A549 (cell line): ENCODE measurements around the gene DGKD. TPM values are rescaled to one million over a fixed set of nuclear protein-coding genes. Genes with fewer than 3 reads are reported as not detected.

Experiments
- ATAC-seq, 2 experiments: fragments of 200-7000 bp in 1 of 2; fragments of >200 bp in 1 of 2; cut with Nextera tagmentation in 1 of 2; cut with Tn5 transposase in 1 of 2; 3 replicates each; pipeline versions ENCODE4 v1.8.0 to v1.9.1; 2018 to 2020; ENCODE audit warnings: mild to moderate bottlenecking in 1 of 2, moderate library complexity in 1 of 2
- CTCF ChIA-PET: fragments of 300-600 bp; sonication (Branson Sonifier 250); formaldehyde crosslinking; extraction: SDS; loops from one replicate; lab custom pipeline; 2021; ENCODE audit warnings: antibody characterized with exemption, inconsistent platforms; lab: Yijun Ruan, JAX
- POLR2A ChIA-PET: fragments of 350-600 bp; formaldehyde crosslinking; extraction: SDS; loops from one replicate; lab custom pipeline; 2021; ENCODE audit warnings: antibody characterized with exemption, inconsistent platforms; lab: Yijun Ruan, JAX
- DNase-seq, 2 experiments: peaks; one replicate each; pipeline versions ENCODE4 v3.0.0 to v3.0.0-alpha.2; 2011 to 2016; ENCODE audit warnings: low read depth in 1 of 2, low spot score in 1 of 2
- FAIRE-seq: peaks from 2 replicates; lab custom pipeline; 2011; peaks lifted over from hg19 to GRCh38; lab: Jason Lieb, UNC
- H3K27ac ChIP-seq, 2 experiments: fragments of >200 bp; sonication (Bioruptor Twin); formaldehyde crosslinking; 3 replicates each; pipeline ENCODE4 v1.5.1; 2016 to 2017
- H3K4me1 ChIP-seq: fragments of >200 bp; sonication (Bioruptor Twin); formaldehyde crosslinking; 3 replicates; pipeline ENCODE4 v1.6.1; 2016
- H3K4me2 ChIP-seq: fragments of >200 bp; sonication (Bioruptor Twin); formaldehyde crosslinking; 3 replicates; pipeline ENCODE4 v1.6.1; 2016
- H3K4me3 ChIP-seq: fragments of >200 bp; sonication (Bioruptor Twin); formaldehyde crosslinking; 3 replicates; pipeline ENCODE4 v1.5.1; 2016
- H3K9me3 ChIP-seq: fragments of >200 bp; sonication (Bioruptor Twin); formaldehyde crosslinking; 3 replicates; pipeline ENCODE4 v1.6.1; 2016
- BHLHE40 ChIP-seq: IDR thresholded peaks from 2 replicates; pipeline ENCODE4 v1.6.1; 2012; ENCODE audit warnings: low read depth, low read length, inconsistent platforms
- CHD2 ChIP-seq: fragments of 150-350 bp; IDR thresholded peaks from 2 replicates; pipeline ENCODE4 v1.6.1; 2014; ENCODE audit warnings: low read length; ENCODE audit not compliant: partially characterized antibody
- CHD4 ChIP-seq: fragments of 200-600 bp; sonication (generic); IDR thresholded peaks from 2 replicates; pipeline ENCODE4 v1.6.1; 2016; ENCODE audit warnings: antibody characterized with exemption, mild to moderate bottlenecking, borderline replicate concordance
- EHF ChIP-seq: fragments of 250-450 bp; sonication (Bioruptor Pico); IDR thresholded peaks from 2 replicates; pipeline ENCODE4 v1.5.0; 2020; ENCODE audit warnings: mild to moderate bottlenecking
- EHMT2 ChIP-seq: fragments of 200-600 bp; sonication (generic); IDR thresholded peaks from 2 replicates; pipeline ENCODE4 v1.6.1; 2016; ENCODE audit warnings: antibody characterized with exemption, low read depth, mild to moderate bottlenecking, moderate library complexity
- EP300 ChIP-seq, 2 experiments: fragments of >200 bp; sonication (Bioruptor Twin); formaldehyde crosslinking; IDR thresholded peaks; 2 replicates in 1 of 2; 3 replicates in 1 of 2; pipeline ENCODE4 v1.6.1; 2016 to 2017
- FOSB ChIP-seq: fragments of 250-450 bp; sonication (Bioruptor Pico); IDR thresholded peaks from 2 replicates; pipeline ENCODE4 v1.5.0; 2020; ENCODE audit warnings: mild to moderate bottlenecking, moderate library complexity
- FOXS1 ChIP-seq: fragments of 250-450 bp; sonication (Bioruptor Pico); IDR thresholded peaks from 2 replicates; pipeline ENCODE4 v1.5.0; 2020; ENCODE audit warnings: mild to moderate bottlenecking, moderate library complexity
- GATA3 ChIP-seq: IDR thresholded peaks from 2 replicates; pipeline ENCODE4 v1.6.1; 2012; ENCODE audit warnings: borderline replicate concordance
- HDAC2 ChIP-seq: fragments of 200-600 bp; sonication (generic); IDR thresholded peaks from 2 replicates; pipeline ENCODE4 v1.6.1; 2016
- HEYL ChIP-seq: fragments of 250-450 bp; sonication (Bioruptor Pico); IDR thresholded peaks from 2 replicates; pipeline ENCODE4 v1.8.0; 2021; ENCODE audit warnings: mild to moderate bottlenecking, moderate library complexity
- HOXA7 ChIP-seq: fragments of 250-450 bp; sonication (Bioruptor Pico); IDR thresholded peaks from 2 replicates; pipeline ENCODE4 v1.5.0; 2020; ENCODE audit warnings: mild to moderate bottlenecking, moderate library complexity
- HOXB13 ChIP-seq: fragments of 250-450 bp; sonication (Bioruptor Pico); IDR thresholded peaks from 2 replicates; pipeline ENCODE4 v1.5.0; 2020; ENCODE audit warnings: low read depth, mild to moderate bottlenecking, moderate library complexity
- JUN ChIP-seq, 2 experiments: fragments of >200 bp; sonication (Bioruptor Twin); formaldehyde crosslinking; IDR thresholded peaks; 2 replicates in 1 of 2; 3 replicates in 1 of 2; pipeline ENCODE4 v1.6.1; 2016 to 2017
- JUNB ChIP-seq: fragments of >200 bp; sonication (Bioruptor Twin); formaldehyde crosslinking; IDR thresholded peaks from 2 replicates; pipeline ENCODE4 v1.6.1; 2016
- KDM1A ChIP-seq: fragments of 200-600 bp; sonication (generic); IDR thresholded peaks from 2 replicates; pipeline ENCODE4 v1.6.1; 2016; ENCODE audit warnings: low read depth, mild to moderate bottlenecking
- KDM5A ChIP-seq: fragments of 200-600 bp; sonication (generic); IDR thresholded peaks from 2 replicates; pipeline ENCODE4 v1.6.1; 2016; ENCODE audit warnings: antibody characterized with exemption, mild to moderate bottlenecking
- MAZ ChIP-seq: fragments of 150-350 bp; IDR thresholded peaks from 2 replicates; pipeline ENCODE4 v1.6.1; 2014; ENCODE audit warnings: antibody characterized with exemption, low read depth, low read length, borderline replicate concordance
- MYC ChIP-seq: IDR thresholded peaks from 2 replicates; pipeline ENCODE4 v1.6.1; 2012; ENCODE audit warnings: mild to moderate bottlenecking, inconsistent platforms, low read length, improper control_type of control experiment, borderline replicate concordance
- NR3C1 ChIP-seq: fragments of >200 bp; sonication (Bioruptor Twin); formaldehyde crosslinking; IDR thresholded peaks from 3 replicates; pipeline ENCODE4 v1.6.1; 2017
- POLR2AphosphoS2 ChIP-seq: conservative IDR thresholded peaks from 2 replicates; pipeline ENCODE4 v1.6.1; 2012; ENCODE audit warnings: low read length, improper control_type of control experiment, inconsistent platforms
- RCOR1 ChIP-seq: fragments of 150-350 bp; IDR thresholded peaks from 2 replicates; pipeline ENCODE4 v1.6.1; 2014; ENCODE audit warnings: antibody characterized with exemption, low read length, low read depth
- RFX5 ChIP-seq: fragments of 450-650 bp; IDR thresholded peaks from 2 replicates; pipeline ENCODE4 v1.7.1; 2014; ENCODE audit warnings: antibody characterized with exemption, mild to moderate bottlenecking, moderate library complexity
- SMC3 ChIP-seq: fragments of >200 bp; sonication (Bioruptor Twin); formaldehyde crosslinking; IDR thresholded peaks from 3 replicates; pipeline ENCODE4 v1.6.1; 2018; ENCODE audit warnings: inconsistent platforms
- SREBF2 ChIP-seq: fragments of 450-650 bp; IDR thresholded peaks from 2 replicates; pipeline ENCODE4 v1.6.1; 2014; ENCODE audit warnings: mild to moderate bottlenecking, moderate library complexity
- TFCP2L1 ChIP-seq: fragments of 250-450 bp; sonication (Bioruptor Pico); IDR thresholded peaks from 2 replicates; pipeline ENCODE4 v1.5.0; 2021; ENCODE audit warnings: mild to moderate bottlenecking
- TP53 ChIP-seq: fragments of 250-450 bp; sonication (Bioruptor Pico); IDR thresholded peaks from 2 replicates; pipeline ENCODE4 v1.5.0; 2021; ENCODE audit warnings: mild to moderate bottlenecking, moderate library complexity
- ZC3H11A ChIP-seq: fragments of 450-650 bp; IDR thresholded peaks from 2 replicates; pipeline ENCODE4 v1.6.1; 2014; ENCODE audit warnings: antibody characterized with exemption, mild to moderate bottlenecking
- ZFP36 ChIP-seq: fragments of 450-650 bp; IDR thresholded peaks from 2 replicates; pipeline ENCODE4 v1.6.1; 2014; ENCODE audit warnings: borderline replicate concordance; ENCODE audit not compliant: partially characterized antibody
- ZNF302 ChIP-seq: fragments of 250-450 bp; sonication (Bioruptor Pico); IDR thresholded peaks from 2 replicates; pipeline ENCODE4 v1.9.0; 2021; ENCODE audit warnings: inconsistent platforms, mild to moderate bottlenecking, moderate library complexity
- WGBS: methylation state at CpG from one replicate; pipeline ENCODE4 v1.1.6; 2017; ENCODE audit errors: missing lambda C conversion rate; 5-methylcytosine and 5-hydroxymethylcytosine counted together
- polyA plus RNA-seq, 4 experiments: library from polyadenylated mRNA; depleted of rRNA in 3 of 4; stranded (reverse); fragments of >200 nt; fragmentation: RNase III in 1 of 4; extraction: RNeasy Plus Mini Kit Qiagen cat#74134 plus additional on column Dnase treatment in 1 of 4; gene quantifications; 2 replicates in 3 of 4; 3 replicates in 1 of 4; pipeline ENCODE4 v1.2.3, GENCODE V29; 2011 to 2017
- TF ChIP-seq, protein P1 (sequence below): fragments of >200 bp; sonication (Bioruptor Twin); formaldehyde crosslinking; IDR thresholded peaks from 3 replicates; pipeline ENCODE4 v1.5.1; 2016
- TF ChIP-seq, protein P2 (sequence below): fragments of >200 bp; sonication (Bioruptor Twin); formaldehyde crosslinking; IDR thresholded peaks from 3 replicates; pipeline ENCODE4 v1.6.1; 2016
- TF ChIP-seq, protein P3 (sequence below): IDR thresholded peaks from 2 replicates; pipeline ENCODE4 v1.6.1; 2012
- TF ChIP-seq, protein P4 (sequence below): fragments of 250-450 bp; sonication (Bioruptor Pico); IDR thresholded peaks from 2 replicates; pipeline ENCODE4 v1.5.0; 2020; ENCODE audit warnings: low read depth, mild to moderate bottlenecking, moderate library complexity

Gene DGKD
- polyA plus RNA-seq, 2 of the 4 experiments (the other 2 are of a cell fraction) = 68.8 to 99.6 TPM

DNA sequence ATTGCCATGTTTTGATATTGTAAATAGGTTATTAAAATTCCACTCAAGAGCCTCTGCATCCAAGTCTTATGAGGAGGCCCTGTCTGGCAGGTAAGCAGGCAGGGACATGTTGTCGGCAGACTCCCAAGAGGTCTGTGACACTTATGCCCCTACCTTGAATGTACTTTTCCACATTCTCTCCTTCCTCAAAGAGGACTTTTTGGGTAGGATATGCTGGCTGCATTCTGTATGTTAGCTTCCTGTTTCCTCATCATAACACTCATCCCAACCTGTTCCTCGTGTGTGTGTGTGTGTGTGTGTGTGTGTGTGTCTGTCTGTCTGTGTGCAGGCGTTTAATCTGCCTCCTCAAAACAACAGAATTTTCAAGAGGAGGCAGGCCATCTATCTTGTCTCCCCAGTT lies 137.0 kb downstream of the DGKD start:
- POLR2A ChIA-PET = no interaction called here
- CTCF ChIA-PET = interaction anchor here (0.6 kb wide), 1 partner anchor 14 kb away, joined by 3 read pairs; no protein-coding TSS in a partner anchor
- Histone ChIP-seq H3K4me3 (no peak overlapping the region), H3K9me3 (no peaks in the 10 kb centered on the region), H3K4me1 (peaks cover 57% of the 10 kb centered on the region), H3K27ac (peak overlapping the region; percentile 98 to 99), H3K4me2 (no peak overlapping the region)
- WGBS = 85% methylated on average over 3 of the region's 3 CpGs
- no peak for ATAC-seq
- no peak for DNase-seq
- FAIRE-seq = no peak
- no peak for TF ChIP-seq ZC3H11A
- TF ChIP-seq HEYL (CRISPR knock-in tag) = no peak
- TF ChIP-seq TP53 = no peak
- TF ChIP-seq, protein P1, sequence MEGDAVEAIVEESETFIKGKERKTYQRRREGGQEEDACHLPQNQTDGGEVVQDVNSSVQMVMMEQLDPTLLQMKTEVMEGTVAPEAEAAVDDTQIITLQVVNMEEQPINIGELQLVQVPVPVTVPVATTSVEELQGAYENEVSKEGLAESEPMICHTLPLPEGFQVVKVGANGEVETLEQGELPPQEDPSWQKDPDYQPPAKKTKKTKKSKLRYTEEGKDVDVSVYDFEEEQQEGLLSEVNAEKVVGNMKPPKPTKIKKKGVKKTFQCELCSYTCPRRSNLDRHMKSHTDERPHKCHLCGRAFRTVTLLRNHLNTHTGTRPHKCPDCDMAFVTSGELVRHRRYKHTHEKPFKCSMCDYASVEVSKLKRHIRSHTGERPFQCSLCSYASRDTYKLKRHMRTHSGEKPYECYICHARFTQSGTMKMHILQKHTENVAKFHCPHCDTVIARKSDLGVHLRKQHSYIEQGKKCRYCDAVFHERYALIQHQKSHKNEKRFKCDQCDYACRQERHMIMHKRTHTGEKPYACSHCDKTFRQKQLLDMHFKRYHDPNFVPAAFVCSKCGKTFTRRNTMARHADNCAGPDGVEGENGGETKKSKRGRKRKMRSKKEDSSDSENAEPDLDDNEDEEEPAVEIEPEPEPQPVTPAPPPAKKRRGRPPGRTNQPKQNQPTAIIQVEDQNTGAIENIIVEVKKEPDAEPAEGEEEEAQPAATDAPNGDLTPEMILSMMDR = no peak
- TF ChIP-seq, protein P2, sequence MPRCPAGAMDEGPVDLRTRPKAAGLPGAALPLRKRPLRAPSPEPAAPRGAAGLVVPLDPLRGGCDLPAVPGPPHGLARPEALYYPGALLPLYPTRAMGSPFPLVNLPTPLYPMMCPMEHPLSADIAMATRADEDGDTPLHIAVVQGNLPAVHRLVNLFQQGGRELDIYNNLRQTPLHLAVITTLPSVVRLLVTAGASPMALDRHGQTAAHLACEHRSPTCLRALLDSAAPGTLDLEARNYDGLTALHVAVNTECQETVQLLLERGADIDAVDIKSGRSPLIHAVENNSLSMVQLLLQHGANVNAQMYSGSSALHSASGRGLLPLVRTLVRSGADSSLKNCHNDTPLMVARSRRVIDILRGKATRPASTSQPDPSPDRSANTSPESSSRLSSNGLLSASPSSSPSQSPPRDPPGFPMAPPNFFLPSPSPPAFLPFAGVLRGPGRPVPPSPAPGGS = no peak
- TF ChIP-seq RFX5 = no peak
- TF ChIP-seq ZNF302 (CRISPR knock-in tag) = no peak
- TF ChIP-seq ZFP36 = no peak
- TF ChIP-seq SMC3 = no peak
- TF ChIP-seq, all 56 proteins: peak for 0

DNA sequence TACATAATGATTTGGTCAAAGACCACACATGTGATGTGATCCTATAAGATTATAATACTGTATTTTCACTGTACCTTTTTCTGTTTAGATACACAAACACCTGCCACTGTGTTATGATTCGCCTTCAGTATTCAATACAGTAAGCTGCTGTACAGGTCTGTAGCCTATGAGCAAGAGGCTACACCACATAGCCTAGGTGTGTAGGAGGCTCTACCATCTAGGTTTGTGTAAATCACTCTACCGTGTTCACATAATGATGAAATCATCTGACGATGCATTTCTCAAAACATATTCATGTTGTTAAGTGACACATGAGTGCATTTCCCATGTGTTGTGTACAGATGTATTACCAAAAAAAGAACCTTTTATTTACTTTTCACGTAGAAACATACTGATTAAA lies 137.8 kb downstream of the DGKD start:
- peaks cover 54% of the 10 kb centered on the region for H3K4me1 ChIP-seq
- POLR2A ChIA-PET = no interaction called here
- no peak overlapping the region for H3K4me3 ChIP-seq
- H3K9me3 ChIP-seq = no peaks in the 10 kb centered on the region
- WGBS = 84% methylated on average over 4 of the region's 4 CpGs
- DNase-seq (no peak), FAIRE-seq (no peak), ATAC-seq (no peak)
- no peak overlapping the region for H3K4me2 ChIP-seq
- H3K27ac ChIP-seq = peak overlapping the region; percentile 98 to 99; a peak in 5 of 6 replicates
- CTCF ChIA-PET = interaction anchor here (0.9 kb wide), 1 partner anchor 340 kb away, joined by 3 read pairs; no protein-coding TSS in a partner anchor
- TF ChIP-seq JUN (IDR thresholded peaks at IDR 0.05) (no peak), HDAC2 (no peak), NR3C1 (no peak), MAZ (no peak), EHF (CRISPR knock-in tag) (no peak), RCOR1 (no peak), CHD2 (no peak), SMC3 (no peak), ZFP36 (no peak), GATA3 (no peak), BHLHE40 (no peak), CHD4 (no peak), HOXB13 (CRISPR knock-in tag) (no peak), SREBF2 (no peak)
- TF ChIP-seq, all 56 proteins: peak for 0

DNA sequence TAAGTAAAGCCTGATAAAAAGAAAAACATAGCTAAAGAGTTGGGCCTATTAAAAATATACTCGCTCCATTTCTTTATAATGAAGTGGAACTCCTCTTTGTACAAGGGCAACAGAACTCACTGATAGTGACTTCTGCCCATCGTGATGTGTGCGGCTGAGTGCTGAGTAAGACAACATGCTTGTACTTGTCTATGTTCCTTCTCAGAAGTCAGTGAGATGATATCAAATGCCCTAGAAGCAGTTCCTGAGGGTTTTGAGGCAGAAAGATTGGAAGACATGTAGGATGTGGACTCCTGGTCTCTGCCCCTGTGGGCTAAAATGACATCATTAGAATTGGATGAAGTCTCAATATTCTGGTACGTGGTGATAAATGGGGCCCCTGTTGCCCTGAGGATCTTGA lies 138.5 kb downstream of the DGKD start:
- ChIA-PET POLR2A (no interaction called here), CTCF (interaction anchor here (0.9 kb wide), 1 partner anchor 340 kb away, joined by 3 read pairs; no protein-coding TSS in a partner anchor)
- DNase-seq = no peak
- peak overlapping the region; percentile 60 to 69; a peak in 3 of 6 replicates for H3K27ac ChIP-seq
- TF ChIP-seq, protein P3, sequence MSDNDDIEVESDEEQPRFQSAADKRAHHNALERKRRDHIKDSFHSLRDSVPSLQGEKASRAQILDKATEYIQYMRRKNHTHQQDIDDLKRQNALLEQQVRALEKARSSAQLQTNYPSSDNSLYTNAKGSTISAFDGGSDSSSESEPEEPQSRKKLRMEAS = no peak
- TF ChIP-seq POLR2AphosphoS2 (no peak), KDM5A (no peak), EP300 (IDR thresholded peaks at IDR 0.05) (no peak), HOXB13 (CRISPR knock-in tag) (no peak), FOSB (CRISPR knock-in tag) (no peak), JUNB (no peak), EHMT2 (no peak), CHD2 (no peak), FOXS1 (CRISPR knock-in tag) (no peak), CHD4 (no peak), MYC (no peak), SREBF2 (no peak), RFX5 (no peak), TFCP2L1 (CRISPR knock-in tag) (no peak), EHF (CRISPR knock-in tag) (no peak), KDM1A (no peak), HOXA7 (CRISPR knock-in tag) (no peak), HDAC2 (no peak)
- TF ChIP-seq, protein P4, sequence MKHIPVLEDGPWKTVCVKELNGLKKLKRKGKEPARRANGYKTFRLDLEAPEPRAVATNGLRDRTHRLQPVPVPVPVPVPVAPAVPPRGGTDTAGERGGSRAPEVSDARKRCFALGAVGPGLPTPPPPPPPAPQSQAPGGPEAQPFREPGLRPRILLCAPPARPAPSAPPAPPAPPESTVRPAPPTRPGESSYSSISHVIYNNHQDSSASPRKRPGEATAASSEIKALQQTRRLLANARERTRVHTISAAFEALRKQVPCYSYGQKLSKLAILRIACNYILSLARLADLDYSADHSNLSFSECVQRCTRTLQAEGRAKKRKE (CRISPR knock-in tag) = no peak
- TF ChIP-seq, all 56 proteins: peak for 0
- peaks cover 50% of the 10 kb centered on the region for H3K4me1 ChIP-seq
- no peak for FAIRE-seq
- 95% methylated on average over 4 of the region's 4 CpGs for WGBS
- ATAC-seq = no peak
- no peaks in the 10 kb centered on the region for H3K9me3 ChIP-seq
- H3K4me3 ChIP-seq = no peak overlapping the region
- H3K4me2 ChIP-seq = no peak overlapping the region
